ENCODE measurements around the gene P2RY12.

DNA sequence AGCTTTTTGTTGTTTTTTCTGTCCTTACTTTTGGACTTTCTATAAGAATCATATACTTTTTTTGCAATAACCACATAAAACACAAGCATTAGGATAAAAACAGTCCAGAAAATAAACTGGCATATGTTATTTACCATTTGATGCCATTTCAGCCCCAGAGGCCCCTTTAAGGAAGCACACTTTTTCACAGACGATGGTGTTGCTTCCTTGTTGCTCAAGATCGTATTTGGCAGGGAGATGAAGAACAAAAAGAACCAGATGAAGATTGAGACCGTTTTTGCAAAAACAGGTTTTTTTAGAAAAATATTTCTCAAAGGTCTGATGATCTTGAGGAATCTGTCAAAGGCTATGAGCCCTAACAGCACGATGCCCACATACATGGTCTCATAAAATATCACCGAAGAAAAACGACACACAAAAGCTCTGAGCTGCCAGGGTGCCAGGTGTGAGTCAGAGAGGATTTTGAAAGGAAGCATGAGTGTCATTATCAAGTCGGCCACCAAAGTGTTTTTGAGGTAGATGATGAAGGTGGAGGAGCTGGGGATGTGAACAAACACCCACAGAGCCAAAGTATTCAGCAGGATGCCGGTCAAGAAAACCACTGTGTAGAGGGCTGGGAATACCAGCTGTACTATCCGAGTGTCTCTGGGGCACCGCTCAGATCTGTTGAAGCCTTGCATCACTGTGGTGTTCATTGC lies 56.1 kb downstream of the P2RY12 start:
- TF ChIP-seq CTCF (IDR thresholded peaks at IDR 0.05) (no peak), POLR2A (IDR thresholded peaks at IDR 0.05) (no peak)
